Measurements from ENCODE around the gene CEP112.

Gene CEP112

DNA sequence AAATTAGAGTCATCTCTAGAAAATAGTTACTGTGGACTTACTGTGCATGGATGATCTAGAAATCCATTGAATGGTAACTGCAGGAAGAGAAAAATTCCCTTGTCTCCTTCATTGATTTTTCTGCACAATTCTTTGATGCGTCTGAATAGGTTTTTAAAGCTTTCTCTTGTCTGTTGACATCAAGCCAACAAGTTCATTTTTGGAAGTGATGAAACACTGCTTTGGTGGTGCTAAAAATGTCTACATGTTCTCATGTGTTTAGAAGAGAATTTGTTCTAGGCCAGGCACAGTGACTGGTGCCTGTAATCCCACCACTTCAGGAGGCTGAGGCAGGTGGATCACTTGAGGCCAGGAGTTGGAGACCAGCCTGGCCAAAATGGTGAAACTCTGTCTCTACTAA, 573.4 kb downstream of the CEP112 start:
- no peak for DNase-seq

DNA sequence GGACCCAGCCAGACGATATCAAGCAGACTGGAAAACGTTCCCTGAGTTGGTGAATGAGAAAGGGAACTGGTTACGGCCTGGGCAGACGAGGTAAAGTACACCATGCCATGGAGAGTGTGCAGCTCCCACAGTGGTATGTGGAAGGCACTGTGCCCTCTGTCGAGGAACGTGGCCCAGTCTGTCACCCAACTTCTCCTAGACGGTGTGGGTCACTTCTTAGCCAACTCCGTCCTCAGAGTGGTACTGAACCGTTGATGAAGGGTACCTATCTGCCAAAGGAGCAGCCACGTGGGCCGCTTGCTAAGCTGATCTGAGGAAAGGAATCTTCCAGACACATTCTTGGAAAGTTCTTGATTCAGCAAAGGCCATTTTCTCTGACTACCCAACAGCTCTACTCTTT, 574.4 kb downstream of the CEP112 start:
- DNase-seq: no peak

GRCh38 chr17:65609749-65610148, 582.2 kb downstream of the CEP112 start:
- DNase-seq: no peak

DNA sequence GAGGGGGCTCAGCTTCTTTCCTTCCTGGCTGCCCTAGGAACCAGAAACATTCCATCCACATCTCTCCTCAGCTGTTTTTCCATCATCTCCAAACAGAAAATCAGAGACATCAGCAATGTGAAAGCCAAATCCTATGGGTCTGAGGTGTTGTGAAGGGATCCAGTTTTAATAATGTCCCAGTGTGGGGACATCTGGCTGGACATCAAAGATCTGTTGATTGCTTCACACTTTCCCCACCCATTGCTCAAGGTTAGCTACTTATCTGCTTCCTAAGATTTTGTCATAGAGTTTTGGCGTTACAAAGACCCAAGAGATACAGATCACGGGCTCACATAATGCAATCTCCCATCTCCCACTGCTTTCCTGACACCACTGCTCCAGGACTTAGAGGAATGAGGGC, 582.6 kb downstream of the CEP112 start:
- DNase-seq: no peak

- no peak for DNase-seq
These were observed 587.9 kb downstream of the CEP112 start for GRCh38 chr17:65604070-65604469.

GRCh38 chr17:65601881-65602280, 590.1 kb downstream of the CEP112 start:
- DNase-seq: no peak

DNA sequence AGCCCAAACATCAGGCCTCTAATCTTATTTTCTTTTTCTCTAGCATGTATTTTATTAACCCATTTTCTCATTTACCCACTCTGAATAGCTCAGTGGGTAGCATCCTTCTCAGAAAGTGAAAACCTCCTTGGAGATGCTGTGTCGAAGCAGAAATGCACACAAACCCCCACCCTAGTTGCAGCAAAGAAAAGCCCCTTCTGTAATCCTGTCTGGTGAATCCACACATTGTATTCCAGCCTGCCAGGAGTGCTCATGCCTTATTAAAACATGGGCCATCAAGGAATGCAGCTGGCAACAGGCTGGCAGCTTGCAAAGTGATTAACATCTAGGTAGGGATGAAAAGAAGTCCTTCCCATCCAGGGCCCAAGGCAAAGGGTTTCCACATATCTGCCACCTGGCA, 590.8 kb downstream of the CEP112 start:
- no peak for DNase-seq

DNA sequence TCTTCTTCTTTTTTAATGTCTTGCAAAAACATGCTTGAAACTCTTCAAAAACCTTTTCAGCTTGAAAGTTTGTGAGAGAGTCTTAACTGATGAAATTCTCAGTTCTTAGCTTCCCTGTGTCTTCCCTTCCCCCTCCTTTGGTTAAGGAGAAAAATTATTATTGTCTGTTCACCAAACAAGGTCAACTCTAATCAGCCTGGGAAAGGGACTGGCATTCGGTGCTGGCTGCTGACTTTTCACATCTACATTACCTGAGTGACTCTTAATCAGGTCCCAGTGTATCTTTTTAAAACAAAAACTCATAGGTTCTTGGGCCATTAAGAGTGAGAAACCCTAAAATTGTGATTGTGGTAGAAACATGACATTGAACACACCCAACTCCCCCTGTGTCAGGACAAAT, 591.4 kb downstream of the CEP112 start:
- no peak for DNase-seq

DNA sequence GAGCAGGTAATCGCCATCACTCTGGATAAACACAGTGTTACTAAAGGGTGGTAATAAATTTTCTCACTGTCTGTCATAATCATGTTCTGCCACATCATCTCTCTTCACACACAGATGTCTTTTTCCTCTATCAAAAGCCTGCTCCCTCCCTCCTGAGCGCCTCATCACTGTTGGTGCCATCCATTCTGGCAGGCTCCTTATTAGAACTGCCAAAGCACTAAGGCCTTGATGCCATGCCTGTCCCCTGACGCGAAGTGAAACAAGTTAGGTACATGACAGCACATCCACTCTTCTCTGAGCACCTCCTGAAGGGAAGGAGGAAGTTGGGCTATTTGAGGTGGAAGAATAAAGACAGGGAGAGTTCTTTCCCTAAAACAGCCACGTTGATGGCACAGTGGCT, 592.3 kb downstream of the CEP112 start:
- no peak for DNase-seq

DNA sequence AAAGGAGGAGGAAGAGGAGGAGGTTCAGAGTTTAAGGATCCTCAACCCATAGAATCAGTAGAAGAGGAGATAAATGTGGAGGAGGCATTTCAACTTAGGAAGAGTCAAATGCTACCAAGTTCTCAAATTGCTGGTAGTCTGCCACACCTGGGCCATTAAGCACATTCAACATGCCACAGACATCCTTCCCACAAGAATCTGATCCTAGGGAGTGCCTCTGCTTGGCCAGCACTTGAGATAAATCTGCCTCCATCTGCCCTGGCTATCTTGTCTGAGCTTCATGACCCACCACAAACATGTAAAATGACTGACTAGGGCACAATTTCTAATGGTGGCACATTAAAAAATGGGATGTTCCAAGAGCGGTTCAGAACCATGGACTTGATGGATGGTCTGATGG, 593.2 kb downstream of the CEP112 start:
- no peak for DNase-seq

DNA sequence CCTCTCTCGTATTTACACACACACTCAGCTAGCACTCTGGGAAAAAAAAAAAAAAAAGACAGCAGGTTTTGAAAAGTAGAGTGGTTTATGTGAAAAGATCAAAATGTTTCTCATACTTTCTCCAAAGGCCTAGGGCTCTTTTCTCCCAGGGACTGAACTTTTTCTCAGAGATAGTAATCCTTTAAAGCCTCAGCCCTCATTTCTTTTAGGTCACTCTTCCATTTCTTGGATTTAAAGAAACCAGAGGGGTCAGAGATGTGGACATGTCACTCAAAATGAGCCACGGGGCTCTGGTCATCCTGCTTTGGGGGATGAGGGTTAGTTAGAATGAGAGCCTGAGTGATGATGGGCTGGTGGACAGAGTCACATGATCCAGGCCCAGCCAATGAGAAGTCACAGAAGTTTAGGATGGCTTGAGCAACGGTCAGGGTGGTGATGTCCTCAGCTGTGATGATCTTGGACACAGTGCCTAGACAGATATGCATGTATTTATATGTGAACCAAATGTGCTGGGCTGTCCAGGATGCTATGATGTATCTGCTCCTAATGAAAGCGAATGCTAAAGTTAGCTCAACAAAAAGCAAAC, 596.8 kb downstream of the CEP112 start:
- DNase-seq: no peak

GRCh38 chr17:65593855-65594845, 597.8 kb downstream of the CEP112 start:
- DNase-seq: no peak

DNA sequence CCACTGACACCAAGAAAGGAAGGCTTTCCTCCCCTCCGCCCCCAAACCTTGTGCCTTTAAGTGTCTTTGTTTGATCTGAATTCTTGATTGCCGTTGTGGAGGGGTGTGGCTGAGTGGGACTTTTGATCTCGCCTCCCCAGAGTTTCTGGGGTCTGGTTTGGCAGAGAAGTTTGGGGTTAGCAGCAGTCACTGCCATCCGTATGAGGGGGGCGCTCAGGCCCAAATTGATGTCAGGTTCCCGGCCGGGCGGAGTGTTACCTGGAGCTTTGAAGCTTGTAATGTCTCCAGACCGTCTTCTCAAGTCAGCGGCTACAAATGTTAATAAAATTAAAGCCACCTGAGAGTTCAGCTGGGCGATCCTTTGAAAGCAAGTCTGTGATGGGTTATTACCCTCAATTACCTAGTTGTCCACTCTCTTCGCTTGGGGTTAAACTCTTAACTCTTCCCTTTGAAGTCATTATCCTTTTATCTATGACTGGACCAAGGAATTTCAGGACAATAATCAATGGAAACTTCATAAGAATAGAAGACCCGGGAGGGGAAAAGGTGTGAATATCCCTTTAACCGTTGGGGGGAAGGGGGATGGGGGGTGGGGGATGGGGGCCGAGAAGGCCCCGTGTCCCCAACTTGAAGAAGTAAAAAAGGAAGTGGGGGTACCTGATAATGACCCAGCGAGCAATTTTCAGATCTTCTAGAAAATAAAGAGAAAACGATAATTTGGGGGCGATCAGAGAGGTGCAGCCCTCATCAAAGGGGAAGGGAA, 598.7 kb downstream of the CEP112 start:
- DNase-seq: no peak

DNA sequence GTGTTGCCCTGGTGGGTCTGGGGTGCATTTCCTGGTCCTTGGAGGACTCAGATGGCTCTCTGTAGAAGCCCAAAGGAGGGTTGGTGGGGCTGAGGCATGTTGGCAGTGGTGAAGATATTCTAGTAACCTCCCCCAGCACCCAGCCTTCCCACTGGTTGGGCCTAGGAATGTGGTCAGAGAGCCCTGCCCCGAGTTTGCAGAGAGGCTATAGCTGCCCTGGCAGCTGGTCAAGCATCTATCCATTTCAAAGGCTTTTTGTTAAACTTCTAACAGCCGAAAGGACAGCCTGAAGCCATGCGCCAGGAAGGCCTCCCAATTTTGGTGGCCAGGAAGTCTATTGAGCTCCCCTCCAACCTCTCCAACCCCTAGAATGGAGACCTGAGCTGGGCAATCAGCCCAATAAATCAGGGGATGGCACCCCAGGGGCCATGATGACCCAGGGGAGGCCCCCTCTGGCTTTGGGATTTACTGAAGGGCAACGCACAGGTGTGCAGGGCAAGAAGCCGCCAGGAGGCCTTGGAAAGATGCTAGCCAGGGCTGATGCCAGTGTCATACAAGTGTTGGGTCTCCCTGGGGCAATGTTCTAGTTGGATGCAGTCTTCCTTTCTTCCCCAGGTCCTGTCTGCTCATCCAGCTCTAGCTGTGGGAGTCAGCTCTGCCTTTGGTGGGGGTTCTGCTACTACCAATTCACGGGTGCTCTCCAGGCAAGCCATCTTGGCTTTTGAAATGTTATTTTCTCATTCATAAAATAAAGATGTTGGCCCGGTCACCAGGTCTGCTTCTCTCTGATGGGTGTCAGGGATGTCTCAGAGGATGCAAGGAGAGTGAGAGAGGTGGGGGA, 599.6 kb downstream of the CEP112 start:
- no peak for DNase-seq

- DNase-seq: no peak
These were observed 602.6 kb downstream of the CEP112 start for GRCh38 chr17:65589321-65589720.

DNA sequence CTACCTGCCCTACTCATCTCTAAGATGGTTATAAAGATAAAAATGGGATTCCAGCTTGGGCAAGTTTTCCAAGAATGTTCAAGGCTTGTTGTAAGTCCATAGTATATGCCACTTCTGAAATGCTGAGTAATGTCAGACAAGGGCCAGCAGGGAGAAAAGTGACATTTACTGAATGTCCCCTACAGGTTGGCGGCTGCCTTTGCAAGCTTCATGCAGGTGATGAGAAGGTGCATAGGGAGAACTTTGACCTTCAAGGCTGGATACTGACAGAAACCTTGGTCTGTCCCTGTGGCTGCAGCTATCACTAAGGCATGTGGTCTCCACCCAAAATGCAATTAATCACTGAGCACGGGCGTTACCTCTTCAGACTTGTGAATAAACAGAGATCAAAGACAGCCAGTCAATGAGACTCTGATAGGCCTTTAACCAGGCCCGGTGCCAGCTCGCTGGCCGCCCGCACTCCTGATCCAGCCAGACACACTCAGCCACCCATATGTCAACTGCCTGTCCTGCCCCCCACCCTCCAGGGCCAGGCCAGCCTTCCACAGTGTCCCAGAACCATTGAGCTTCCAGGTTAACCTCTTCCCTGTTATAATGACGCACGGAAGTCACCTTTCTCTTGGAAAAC, 603.6 kb downstream of the CEP112 start:
- peak; percentile 41 for DNase-seq

DNA sequence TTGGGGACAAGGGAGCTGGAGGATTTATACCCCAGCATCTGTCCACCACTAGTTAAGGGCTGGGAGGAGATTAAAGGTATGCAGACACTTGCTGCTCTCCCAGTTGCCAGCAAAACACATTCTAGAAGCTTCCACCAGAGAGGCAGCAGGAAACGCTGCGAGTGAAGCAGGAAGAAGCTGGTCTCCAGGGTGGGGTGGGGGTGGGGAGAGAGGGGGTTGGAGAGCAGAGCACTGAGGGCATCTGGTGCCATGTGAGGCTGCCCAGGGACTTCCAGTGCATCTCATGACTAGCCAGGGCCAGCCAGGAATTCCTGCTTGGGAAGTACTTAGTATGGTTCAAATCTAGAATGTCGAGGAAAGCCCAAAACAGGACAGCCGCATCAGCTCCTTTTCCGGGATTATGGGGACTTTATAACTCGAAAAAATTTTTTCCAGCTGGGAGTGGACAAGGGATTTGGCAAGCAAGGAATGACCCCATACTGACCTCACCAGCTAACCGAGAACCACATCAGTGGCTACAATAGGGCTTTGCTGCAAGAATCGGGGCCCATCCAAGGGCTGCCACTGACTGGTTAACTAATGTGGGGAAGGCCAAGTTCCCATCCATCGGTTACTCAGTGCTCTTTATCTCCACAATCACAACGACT, 604.3 kb downstream of the CEP112 start:
- no peak for DNase-seq

GRCh38 chr17:65586899-65587298, 605.0 kb downstream of the CEP112 start:
- no peak for DNase-seq

Measured in NCI-H446 treated with DMSO at 0.1 percent for 48 hours (cell line).